M059J (cell line): ENCODE measurements around the gene KMT2B. TPM values are rescaled to one million over a fixed set of nuclear protein-coding genes. Genes with fewer than 3 reads are reported as not detected.

Experiments used
- DNase-seq: peaks from one replicate; pipeline ENCODE4 v3.0.0-alpha.2; 2012; ENCODE audit warnings: low read depth
- total RNA-seq: library from RNA; depleted of rRNA; stranded (reverse); fragments of >200 nt; shearing (Covaris generic); gene quantifications from 2 replicates; pipeline ENCODE4 v1.2.3, GENCODE V29; 2014

KMT2B gene
- total RNA-seq, 1 experiment from 2014 or later = 8.8 TPM

GRCh38 chr19:35725216-35725861 is 7.5 kb downstream of the KMT2B start:
- DNase-seq = no peak

GRCh38 chr19:35727053-35727955 is 9.5 kb downstream of the KMT2B start:
- DNase-seq = no peak

GRCh38 chr19:35727956-35728706 is 10.3 kb downstream of the KMT2B start:
- DNase-seq = no peak

GRCh38 chr19:35729021-35729420 is 11.2 kb downstream of the KMT2B start:
- no peak for DNase-seq

- DNase-seq = no peak
Measured at GRCh38 chr19:35729763-35730162, 12.0 kb downstream of the KMT2B start.

- no peak for DNase-seq
Measured at GRCh38 chr19:35730326-35730725, 12.5 kb downstream of the KMT2B start.

GRCh38 chr19:35731353-35731752 is 13.6 kb downstream of the KMT2B start:
- DNase-seq = no peak

- no peak for DNase-seq
Measured at GRCh38 chr19:35731779-35732405, 14.1 kb downstream of the KMT2B start.

GRCh38 chr19:35732540-35733179 is 14.9 kb downstream of the KMT2B start:
- DNase-seq = no peak

- no peak for DNase-seq
Measured at GRCh38 chr19:35733180-35734125, 15.7 kb downstream of the KMT2B start.

GRCh38 chr19:35734273-35734672 is 16.5 kb downstream of the KMT2B start:
- no peak for DNase-seq

- no peak for DNase-seq
Measured at GRCh38 chr19:35734889-35735288, 17.1 kb downstream of the KMT2B start.

- DNase-seq = no peak
Measured at GRCh38 chr19:35736913-35737886, 19.4 kb downstream of the KMT2B start.

GRCh38 chr19:35738021-35738886 is 20.5 kb downstream of the KMT2B start:
- no peak for DNase-seq

- DNase-seq = no peak
Measured at GRCh38 chr19:35738887-35739229, 21.1 kb downstream of the KMT2B start.

GRCh38 chr19:35739275-35740107 is 21.7 kb downstream of the KMT2B start:
- no peak for DNase-seq

GRCh38 chr19:35740108-35740422 is 22.3 kb downstream of the KMT2B start:
- no peak for DNase-seq
